ENCODE measurements around the gene LRRFIP2. TPM values are rescaled to one million over a fixed set of nuclear protein-coding genes. Genes with fewer than 3 reads are reported as not detected.
A peak's percentile ranks its signal among the peaks of the same experiment; 100 is the strongest.

The LRRFIP2 gene
- total and polyA plus RNA-seq, 8 donors = 25.9 to 131 (median 39.0) TPM

DNA sequence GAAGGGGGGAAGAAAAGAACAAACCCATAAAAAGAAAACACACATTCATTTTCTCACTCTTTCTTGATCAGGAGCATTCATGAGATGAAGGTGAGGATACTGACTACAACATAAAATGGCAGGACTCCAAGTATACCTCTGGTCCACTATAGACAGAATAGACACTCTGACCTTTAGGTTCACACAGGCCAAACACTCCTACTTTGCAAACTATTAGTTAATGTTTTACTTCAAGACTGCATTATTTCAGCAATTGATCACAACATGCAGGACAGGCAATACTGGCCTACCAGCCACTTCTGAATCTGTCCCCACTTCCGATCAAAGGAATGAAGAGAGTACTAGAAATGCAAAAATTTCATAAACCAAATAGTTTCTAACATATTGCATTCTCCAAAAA is 47.0 kb downstream of the LRRFIP2 start:
- H3K4me3 ChIP-seq = no peak overlapping the region
- peaks cover 0 to 6% (median 0%) of the 10 kb centered on the region in 4 donors for H3K36me3 ChIP-seq
- no peaks in the 10 kb centered on the region for H3K9me3 ChIP-seq
- H3K4me1 ChIP-seq = peaks cover 5 to 76% (median 30%) of the 10 kb centered on the region in 4 donors
- 80 to 95% (median 93%) methylated on average over 1 of the region's 1 CpG for WGBS, 5 donors
- no peak for DNase-seq
- TF ChIP-seq, protein P1, sequence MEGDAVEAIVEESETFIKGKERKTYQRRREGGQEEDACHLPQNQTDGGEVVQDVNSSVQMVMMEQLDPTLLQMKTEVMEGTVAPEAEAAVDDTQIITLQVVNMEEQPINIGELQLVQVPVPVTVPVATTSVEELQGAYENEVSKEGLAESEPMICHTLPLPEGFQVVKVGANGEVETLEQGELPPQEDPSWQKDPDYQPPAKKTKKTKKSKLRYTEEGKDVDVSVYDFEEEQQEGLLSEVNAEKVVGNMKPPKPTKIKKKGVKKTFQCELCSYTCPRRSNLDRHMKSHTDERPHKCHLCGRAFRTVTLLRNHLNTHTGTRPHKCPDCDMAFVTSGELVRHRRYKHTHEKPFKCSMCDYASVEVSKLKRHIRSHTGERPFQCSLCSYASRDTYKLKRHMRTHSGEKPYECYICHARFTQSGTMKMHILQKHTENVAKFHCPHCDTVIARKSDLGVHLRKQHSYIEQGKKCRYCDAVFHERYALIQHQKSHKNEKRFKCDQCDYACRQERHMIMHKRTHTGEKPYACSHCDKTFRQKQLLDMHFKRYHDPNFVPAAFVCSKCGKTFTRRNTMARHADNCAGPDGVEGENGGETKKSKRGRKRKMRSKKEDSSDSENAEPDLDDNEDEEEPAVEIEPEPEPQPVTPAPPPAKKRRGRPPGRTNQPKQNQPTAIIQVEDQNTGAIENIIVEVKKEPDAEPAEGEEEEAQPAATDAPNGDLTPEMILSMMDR (IDR thresholded peaks at IDR 0.05) = no peak
- TF ChIP-seq POLR2AphosphoS5 (IDR thresholded peaks at IDR 0.05) (no peak), EP300 (IDR thresholded peaks at IDR 0.05) (no peak), POLR2A (IDR thresholded peaks at IDR 0.05) (no peak)
- H3K27ac ChIP-seq = no peak overlapping the region
- intact Hi-C loops (cut with DNase I; ENCODE audit: low total_unique reads) = no loop called here
- no peaks in the 10 kb centered on the region for H3K27me3 ChIP-seq

DNA sequence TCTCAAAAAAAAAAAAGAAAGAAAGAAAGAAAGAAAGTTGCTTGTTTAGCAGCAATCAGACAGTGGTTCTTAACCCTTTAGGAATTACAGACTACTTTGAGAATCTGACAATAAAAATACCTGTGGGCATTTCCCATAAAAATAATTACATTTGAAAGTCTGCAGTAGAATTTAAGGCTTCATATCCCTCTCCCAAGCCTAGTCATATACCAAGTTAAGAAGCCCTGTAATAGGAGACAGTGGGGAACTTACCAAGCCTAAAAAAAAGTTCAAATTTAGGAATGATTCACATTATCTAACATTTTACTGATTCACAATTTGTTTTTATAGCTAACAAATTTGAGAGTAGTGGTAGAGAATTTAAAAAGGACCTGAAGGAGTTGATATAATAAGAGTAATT is 47.5 kb downstream of the LRRFIP2 start:
- Histone ChIP-seq H3K27ac (no peak overlapping the region), H3K36me3 (peaks cover 0 to 6% (median 0%) of the 10 kb centered on the region in 4 donors), H3K27me3 (no peaks in the 10 kb centered on the region), H3K4me1 (peaks cover 4 to 71% (median 25%) of the 10 kb centered on the region in 4 donors), H3K9me3 (no peaks in the 10 kb centered on the region), H3K4me3 (no peak overlapping the region)
- TF ChIP-seq EP300 (IDR thresholded peaks at IDR 0.05) (no peak), POLR2A (IDR thresholded peaks at IDR 0.05) (no peak), POLR2AphosphoS5 (IDR thresholded peaks at IDR 0.05) (no peak)
- TF ChIP-seq, protein P1 (IDR thresholded peaks at IDR 0.05) = no peak
- DNase-seq = no peak
- intact Hi-C loops (cut with DNase I; ENCODE audit: low total_unique reads) = no loop called here

DNA sequence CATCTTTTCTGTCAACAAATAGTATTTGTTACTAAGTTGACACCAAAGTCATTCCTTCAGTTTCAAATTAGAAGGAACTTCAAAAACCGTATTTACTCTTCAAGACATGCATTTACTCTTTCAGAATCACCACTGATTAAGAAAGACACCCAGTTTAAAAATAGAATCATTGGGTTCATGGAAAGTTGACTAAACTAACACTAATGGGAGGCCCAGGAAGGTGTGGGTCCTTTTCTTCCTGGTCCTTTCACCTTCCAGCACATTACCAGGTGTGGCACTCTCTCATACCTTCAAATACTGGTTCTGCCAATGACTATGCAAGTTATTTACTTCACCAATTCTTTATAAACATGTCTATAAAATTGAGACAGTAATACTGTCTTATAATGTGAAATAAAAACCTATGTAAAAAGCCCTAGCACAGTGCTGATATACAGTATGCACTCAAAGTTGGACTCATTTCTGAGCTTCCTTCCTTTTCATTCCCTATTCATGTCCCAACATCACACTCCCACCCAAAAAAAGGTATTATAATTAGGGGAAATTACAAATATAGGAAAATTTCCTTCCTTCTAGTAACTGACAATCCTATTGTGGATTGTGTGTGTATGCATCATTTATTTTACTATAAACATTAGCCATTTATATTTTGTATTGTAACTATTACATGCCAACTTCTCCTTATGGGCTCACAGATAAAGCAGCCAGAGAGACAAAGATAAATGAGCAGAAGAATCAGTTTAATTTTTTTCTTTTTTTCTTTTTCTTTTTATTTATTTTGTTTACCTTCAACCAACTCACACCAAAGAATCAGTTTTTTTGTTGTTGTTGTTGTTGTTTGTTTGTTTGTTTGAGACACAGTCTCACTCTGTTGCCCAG is 48.9 kb downstream of the LRRFIP2 start:
- no peak overlapping the region for H3K4me3 ChIP-seq
- H3K36me3 ChIP-seq = peaks cover 0 to 6% (median 0%) of the 10 kb centered on the region in 4 donors
- H3K4me1 ChIP-seq = peaks cover 0 to 57% (median 18%) of the 10 kb centered on the region in 4 donors
- H3K27ac ChIP-seq = peak overlapping the region in 3 of 5 donors; percentile 9 to 48 (median 18)
- intact Hi-C loops (cut with DNase I; ENCODE audit: low total_unique reads) = no loop called here
- H3K9me3 ChIP-seq = no peaks in the 10 kb centered on the region
- TF ChIP-seq EP300 (IDR thresholded peaks at IDR 0.05) (no peak), POLR2A (IDR thresholded peaks at IDR 0.05) (no peak), POLR2AphosphoS5 (IDR thresholded peaks at IDR 0.05) (no peak)
- TF ChIP-seq, protein P1 (IDR thresholded peaks at IDR 0.05) = no peak
- no peaks in the 10 kb centered on the region for H3K27me3 ChIP-seq
- peak in 1 of 2 donors; percentile 61 for DNase-seq
- 28 to 55% (median 36%) methylated on average over 1 of the region's 1 CpG for WGBS, 5 donors

DNA sequence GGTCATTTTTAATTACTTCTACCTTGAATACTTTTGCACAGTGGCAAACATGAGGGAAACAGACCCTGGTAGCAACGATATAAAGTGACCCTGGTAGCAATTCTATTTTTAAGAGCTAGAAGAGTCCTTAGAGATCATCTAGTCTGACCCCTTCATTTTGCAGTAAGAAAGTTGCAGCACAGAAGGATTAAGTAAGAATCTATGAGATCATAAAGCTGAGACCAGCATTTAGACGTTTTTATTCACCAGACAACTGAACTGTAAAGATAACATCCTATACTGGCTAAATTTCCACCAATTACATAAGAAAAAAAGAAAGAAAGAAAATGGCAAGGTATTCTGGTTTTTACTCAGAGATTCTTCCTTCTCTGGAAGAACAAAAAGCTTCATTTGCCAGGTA is 49.9 kb downstream of the LRRFIP2 start:
- Histone ChIP-seq H3K27ac (no peak overlapping the region), H3K9me3 (no peaks in the 10 kb centered on the region), H3K27me3 (no peaks in the 10 kb centered on the region), H3K36me3 (peaks cover 0 to 6% (median 0%) of the 10 kb centered on the region in 4 donors), H3K4me1 (peaks cover 0 to 47% (median 18%) of the 10 kb centered on the region in 4 donors), H3K4me3 (no peak overlapping the region)
- TF ChIP-seq EP300 (IDR thresholded peaks at IDR 0.05) = no peak
- TF ChIP-seq, protein P1 (IDR thresholded peaks at IDR 0.05) = no peak
- TF ChIP-seq POLR2AphosphoS5 (IDR thresholded peaks at IDR 0.05) = no peak
- TF ChIP-seq POLR2A (IDR thresholded peaks at IDR 0.05) = no peak
- intact Hi-C loops (cut with DNase I; ENCODE audit: low total_unique reads) = no loop called here
- no peak for DNase-seq
- 46 to 54% (median 50%) methylated on average over 2 of the region's 2 CpGs for WGBS, 5 donors
